GM08714 (cell line): Measurements from ENCODE around the gene PDK2.

ENCODE experiments used
- H3K4me3 ChIP-seq: fragments of 200-500 bp; sonication (Bioruptor generic); 2 replicates; pipeline ENCODE4 v1.5.1; 2014; ENCODE audit warnings: mild to moderate bottlenecking, low read length, inconsistent platforms
- ZNF274 ChIP-seq: IDR thresholded peaks from 2 replicates; pipeline ENCODE4 v1.6.1; 2012; ENCODE audit warnings: mild to moderate bottlenecking, low read depth, low read length

The PDK2 gene

DNA sequence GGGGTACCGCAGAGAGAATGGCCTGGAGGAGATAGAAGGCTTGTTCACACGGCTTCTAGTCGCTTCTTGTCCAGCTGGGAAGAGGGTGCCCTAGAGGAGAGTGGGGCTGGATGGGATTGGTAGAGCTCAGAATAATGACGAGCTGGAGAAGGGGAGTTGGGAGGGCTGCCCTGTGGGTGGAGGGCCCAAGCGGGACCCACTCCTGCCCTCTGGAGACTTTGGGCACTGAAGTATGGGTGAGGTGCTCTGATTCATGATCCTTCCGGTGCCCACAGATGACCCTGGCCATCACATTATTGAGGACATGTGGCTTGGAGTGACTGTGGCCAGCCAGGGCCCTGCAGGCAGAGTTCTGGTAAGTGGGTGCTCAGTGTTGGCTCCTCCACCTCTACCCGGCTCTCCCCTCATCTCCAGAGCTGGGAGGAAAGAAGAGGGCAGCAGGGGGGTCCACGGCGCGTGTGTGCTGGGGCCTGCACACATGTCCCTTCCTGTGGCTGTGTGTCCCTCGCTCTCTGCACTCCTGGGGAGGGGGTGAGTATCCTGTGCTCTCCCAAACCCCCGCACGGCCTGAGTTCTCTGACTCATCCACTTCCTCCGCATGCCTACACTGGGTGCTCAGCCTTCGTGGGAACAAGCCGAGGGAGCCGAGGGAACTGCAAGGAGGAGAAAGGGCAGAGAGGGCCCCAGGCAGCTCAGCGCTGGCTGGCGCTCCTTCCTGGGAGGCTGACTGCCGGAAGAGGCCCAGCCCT is 30.7 kb upstream of the PDK2 start:
- no peak overlapping the region for H3K4me3 ChIP-seq
- TF ChIP-seq ZNF274, result no peak

DNA sequence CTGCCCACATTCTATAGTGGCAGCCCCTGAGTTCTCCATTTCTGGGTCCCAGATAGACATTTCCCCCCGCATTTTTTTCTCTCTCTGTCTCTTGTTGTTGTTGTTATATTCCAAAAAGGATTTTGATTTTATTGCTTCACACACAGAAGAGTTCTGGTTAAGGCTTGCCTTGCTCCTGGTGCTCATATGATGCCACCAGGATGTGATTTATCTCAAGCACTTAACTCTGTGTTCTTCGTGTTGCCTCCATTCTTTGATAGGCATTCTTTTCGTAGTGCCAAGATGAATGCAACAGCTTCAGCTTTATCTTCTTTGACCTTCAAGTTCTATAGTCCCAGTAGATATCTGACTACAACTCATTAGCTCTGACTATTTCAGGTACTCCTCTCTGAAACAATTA is 30.1 kb upstream of the PDK2 start:
- no peak for TF ChIP-seq ZNF274
- no peak overlapping the region for H3K4me3 ChIP-seq

GRCh38 chr17:50066995-50067394 is 28.2 kb upstream of the PDK2 start:
- no peak for TF ChIP-seq ZNF274
- no peak overlapping the region for H3K4me3 ChIP-seq

- TF ChIP-seq ZNF274, result no peak
Observed at GRCh38 chr17:50067996-50068395, 27.2 kb upstream of the PDK2 start.

GRCh38 chr17:50070908-50071680 is 24.1 kb upstream of the PDK2 start:
- no peak overlapping the region for H3K4me3 ChIP-seq
- no peak for TF ChIP-seq ZNF274

More at GRCh38 chr17:50067996-50068395, 27.2 kb upstream of the PDK2 start:
- H3K4me3 ChIP-seq, result no peak overlapping the region

DNA sequence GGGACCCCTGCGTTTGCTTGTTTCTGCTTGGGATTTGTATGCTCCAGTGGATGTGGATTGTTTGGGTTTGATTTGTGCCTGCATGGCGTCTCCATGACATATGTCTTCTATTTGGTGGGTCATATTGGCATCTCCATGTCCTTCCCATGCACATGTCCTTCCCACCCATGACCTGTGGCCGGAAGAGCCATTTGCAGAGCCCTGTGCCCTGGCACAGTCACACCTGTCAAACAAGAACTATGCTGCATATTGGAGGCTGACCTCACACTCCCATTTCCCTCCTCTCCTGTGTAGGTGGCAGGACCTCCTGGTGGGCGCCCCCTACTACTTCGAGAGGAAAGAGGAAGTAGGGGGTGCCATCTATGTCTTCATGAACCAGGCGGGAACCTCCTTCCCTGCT is 23.5 kb upstream of the PDK2 start:
- TF ChIP-seq ZNF274, result no peak
- no peak overlapping the region for H3K4me3 ChIP-seq

- no peak for TF ChIP-seq ZNF274
- no peak overlapping the region for H3K4me3 ChIP-seq
Observed at GRCh38 chr17:50072130-50072529, 23.0 kb upstream of the PDK2 start.

- TF ChIP-seq ZNF274, result no peak
- no peak overlapping the region for H3K4me3 ChIP-seq
Observed at GRCh38 chr17:50072925-50073324, 22.2 kb upstream of the PDK2 start.

DNA sequence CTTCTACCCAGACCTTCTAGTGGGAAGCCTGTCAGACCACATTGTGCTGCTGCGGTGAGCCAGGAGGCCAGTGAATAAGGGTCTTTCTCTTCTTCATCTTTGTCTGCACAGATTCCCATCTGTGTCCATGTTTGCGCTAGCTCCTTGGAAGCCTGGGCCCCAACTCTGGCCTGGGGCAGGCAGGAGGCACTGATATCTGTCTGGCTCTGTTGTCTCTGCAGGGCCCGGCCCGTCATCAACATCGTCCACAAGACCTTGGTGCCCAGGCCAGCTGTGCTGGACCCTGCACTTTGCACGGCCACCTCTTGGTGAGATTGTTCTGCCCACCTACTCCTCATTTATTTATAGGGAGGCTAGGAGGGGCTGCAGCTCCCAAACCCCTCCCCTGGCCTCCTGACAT is 20.9 kb upstream of the PDK2 start:
- no peak overlapping the region for H3K4me3 ChIP-seq
- TF ChIP-seq ZNF274, result no peak

DNA sequence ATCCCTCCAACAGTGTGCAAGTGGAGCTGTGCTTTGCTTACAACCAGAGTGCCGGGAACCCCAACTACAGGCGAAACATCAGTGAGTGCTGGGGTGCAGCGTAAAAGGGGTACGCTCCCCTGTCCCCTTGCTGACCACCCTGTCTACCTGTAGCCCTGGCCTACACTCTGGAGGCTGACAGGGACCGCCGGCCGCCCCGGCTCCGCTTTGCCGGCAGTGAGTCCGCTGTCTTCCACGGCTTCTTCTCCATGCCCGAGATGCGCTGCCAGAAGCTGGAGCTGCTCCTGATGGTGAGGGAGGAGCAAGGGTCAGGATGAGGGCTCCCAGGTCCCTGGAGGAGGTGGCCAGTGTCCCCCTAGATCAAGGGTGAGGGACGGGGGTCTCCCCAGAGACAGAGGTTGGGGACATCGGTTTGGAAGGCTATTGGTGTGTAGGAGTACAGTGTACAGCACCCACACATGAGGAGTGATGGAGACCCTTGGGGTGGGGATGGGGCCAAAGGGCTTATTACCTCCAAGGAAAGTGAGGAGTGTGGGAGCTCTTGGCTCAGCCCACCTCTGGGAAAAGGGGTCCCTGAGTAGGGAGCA is 19.6 kb upstream of the PDK2 start:
- no peak for TF ChIP-seq ZNF274

GRCh38 chr17:50076221-50076590 is 18.9 kb upstream of the PDK2 start:
- TF ChIP-seq ZNF274, result no peak
- H3K4me3 ChIP-seq, result no peak overlapping the region

More for the DNA sequence above, 19.6 kb upstream of the PDK2 start:
- H3K4me3 ChIP-seq, result no peak overlapping the region

- no peak for TF ChIP-seq ZNF274
- H3K4me3 ChIP-seq, result no peak overlapping the region
Observed at GRCh38 chr17:50076591-50077235, 18.4 kb upstream of the PDK2 start.

DNA sequence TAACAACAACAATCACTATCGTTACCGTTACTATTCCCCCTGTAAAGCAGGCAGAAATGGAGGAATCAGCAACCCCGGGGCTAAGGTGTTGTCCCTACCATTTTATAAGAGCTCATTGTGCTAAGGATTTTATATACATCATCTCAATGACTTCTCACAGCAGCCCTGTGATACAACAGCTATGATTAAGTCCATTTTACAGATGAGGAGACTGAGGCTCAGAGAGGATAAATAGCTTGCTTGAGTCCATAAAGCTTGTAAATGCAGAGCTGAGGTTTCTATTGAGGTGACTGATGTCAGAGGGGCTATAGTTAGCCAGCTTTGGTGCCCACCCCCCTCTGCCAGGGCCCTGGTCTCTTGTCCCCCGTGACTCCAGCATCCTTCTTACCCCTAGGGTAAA is 16.7 kb upstream of the PDK2 start:
- no peak for TF ChIP-seq ZNF274
- H3K4me3 ChIP-seq, result no peak overlapping the region

DNA sequence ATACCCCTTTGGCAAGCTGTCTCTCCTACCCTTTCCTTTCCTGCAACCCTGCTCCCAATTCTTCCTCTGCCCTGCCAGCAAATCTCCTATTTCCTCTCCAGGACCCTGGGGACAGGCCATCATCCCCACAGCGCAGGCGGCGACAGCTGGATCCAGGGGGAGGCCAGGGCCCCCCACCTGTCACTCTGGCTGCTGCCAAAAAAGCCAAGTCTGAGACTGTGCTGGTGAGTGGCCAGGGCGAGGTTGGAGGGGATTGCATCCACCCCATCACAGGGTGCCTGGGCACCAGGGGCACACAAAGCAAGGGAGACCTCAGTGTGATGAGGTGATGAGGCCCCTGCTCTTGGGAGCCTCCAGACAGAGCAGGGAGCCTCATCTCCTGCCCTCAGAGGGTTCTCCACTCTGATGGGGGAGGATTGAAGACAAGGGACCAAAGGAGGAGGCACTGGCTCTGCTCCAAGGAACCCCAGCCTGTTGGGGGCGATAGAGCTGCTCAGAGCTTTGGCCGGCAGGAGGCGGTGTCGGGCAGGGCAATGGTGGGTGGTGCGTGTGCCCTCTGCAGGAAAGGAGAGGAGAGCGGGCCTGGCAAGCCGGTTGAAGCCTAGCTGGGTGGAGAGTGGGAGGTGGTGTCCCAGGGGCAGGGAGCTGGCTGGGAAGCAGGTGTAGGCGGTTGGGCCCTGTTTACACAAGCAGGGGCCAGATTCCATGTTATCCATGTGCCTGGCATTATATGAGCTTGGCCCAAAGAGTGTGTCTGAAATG is 15.6 kb upstream of the PDK2 start:
- H3K4me3 ChIP-seq, result no peak overlapping the region
- no peak for TF ChIP-seq ZNF274
